K562 (cell line): ENCODE data around the gene TRAF7. TPM values are rescaled to one million over a fixed set of nuclear protein-coding genes. Genes with fewer than 3 reads are reported as not detected.

Source experiments
- ATAC-seq: fragments of 200-7000 bp; cut with Tn5 transposase; 3 replicates; pipeline ENCODE4 v1.9.1; 2020; ENCODE audit warnings: moderate library complexity
- BruUV-seq: library from RNA; stranded (reverse); fragments of 400-500 nt; replicated peaks from 2 replicates; lab custom pipeline; 2021; lab: Mats Ljungman, UMichigan
- CTCF ChIA-PET: fragments of 300-600 bp; formaldehyde crosslinking; extraction: SDS; loops from one replicate; lab custom pipeline; 2021; ENCODE audit warnings: low intra/inter-chr PET ratio; lab: Yijun Ruan, JAX
- POLR2A ChIA-PET: fragments of 300-600, 350-650 bp; sonication (Branson Sonifier 250); formaldehyde crosslinking; extraction: SDS; loops from one replicate; lab custom pipeline; 2021; ENCODE audit warnings: antibody characterized with exemption, inconsistent platforms; lab: Yijun Ruan, JAX
- DNase-seq, 4 experiments: peaks; one replicate each; pipeline versions ENCODE4 v3.0.0 to v3.0.0-alpha.2; 2011 to 2018; ENCODE audit warnings: low spot score in 3 of 4, mixed read lengths in 3 of 4; ENCODE audit errors: extremely low read depth in 1 of 4
- FAIRE-seq: peaks from 2 replicates; lab custom pipeline; 2011; peaks lifted over from hg19 to GRCh38; lab: Jason Lieb, UNC
- H2AFZ ChIP-seq: 2 replicates; pipeline ENCODE4 v1.6.0; 2011; ENCODE audit warnings: low read depth, low read length, control low read depth, inconsistent platforms
- H3K27ac ChIP-seq: fragments of 200-600 bp; 3 replicates; pipeline ENCODE4 v1.8.0; 2011; ENCODE audit warnings: low read depth, mild to moderate bottlenecking, control low read depth, inconsistent platforms, low read length, moderate library complexity, mixed read lengths; ENCODE audit errors: extremely low read depth
- H3K27me3 ChIP-seq, 2 experiments: fragments of 300-600 bp in 1 of 2; 2 replicates in 1 of 2; 3 replicates in 1 of 2; pipeline versions ENCODE4 v1.6.0 to v1.8.0; 2011; ENCODE audit warnings: inconsistent platforms in 2 of 2, low read length in 2 of 2, mild to moderate bottlenecking in 1 of 2, mixed read lengths in 1 of 2, moderate library complexity in 1 of 2; ENCODE audit not compliant: control insufficient read depth in 2 of 2, insufficient read depth in 2 of 2
- H3K36me3 ChIP-seq: fragments of 300-600 bp; 3 replicates; pipeline ENCODE4 v1.8.0; 2011; ENCODE audit warnings: mild to moderate bottlenecking, low read length, inconsistent platforms; ENCODE audit not compliant: control insufficient read depth, insufficient read depth
- H3K4me1 ChIP-seq, 2 experiments: fragments of 200-600 bp in 1 of 2; replicated peaks in 1 of 2; 2 replicates in 1 of 2; 3 replicates in 1 of 2; pipeline versions ENCODE4 v1.5.1 to v1.8.0; 2011; ENCODE audit warnings: inconsistent platforms in 2 of 2, low read length in 2 of 2, mild to moderate bottlenecking in 1 of 2, mixed read lengths in 1 of 2, moderate library complexity in 1 of 2; ENCODE audit not compliant: control insufficient read depth in 2 of 2, insufficient read depth in 2 of 2
- H3K4me2 ChIP-seq: 2 replicates; pipeline ENCODE4 v1.6.1; 2011; ENCODE audit warnings: low read length, control low read depth, inconsistent platforms, mixed read lengths; ENCODE audit not compliant: insufficient read depth
- H3K4me3 ChIP-seq: fragments of 200-600 bp; sonication (generic), shearing (Covaris generic); 2 replicates; pipeline ENCODE4 v1.5.1; 2016; ENCODE audit warnings: control low read depth, inconsistent platforms
- H3K79me2 ChIP-seq: fragments of 200-600 bp; 3 replicates; pipeline ENCODE4 v1.8.0; 2011; ENCODE audit warnings: low read length, inconsistent platforms; ENCODE audit not compliant: control insufficient read depth, insufficient read depth
- H3K9ac ChIP-seq, 2 experiments: 2 replicates each; pipeline versions ENCODE4 v1.6.0 to v1.6.1; 2011; ENCODE audit warnings: low read depth in 2 of 2, low read length in 2 of 2, control low read depth in 1 of 2, inconsistent platforms in 1 of 2, mild to moderate bottlenecking in 1 of 2, mixed read lengths in 1 of 2; ENCODE audit not compliant: insufficient read depth in 1 of 2
- H3K9me1 ChIP-seq: one replicate; pipeline ENCODE4 v1.6.0; 2011; ENCODE audit warnings: inconsistent platforms, mild to moderate bottlenecking, low read length, moderate library complexity; ENCODE audit not compliant: control insufficient read depth, insufficient read depth
- H3K9me3 ChIP-seq: replicated peaks from 2 replicates; pipeline ENCODE4 v1.5.1; 2011; ENCODE audit warnings: low read depth, low read length, inconsistent platforms; ENCODE audit not compliant: control insufficient read depth, insufficient read depth
- H4K20me1 ChIP-seq: replicated peaks from 2 replicates; pipeline ENCODE4 v1.6.1; 2011; ENCODE audit warnings: low read length, inconsistent platforms, mixed read lengths; ENCODE audit not compliant: control insufficient read depth, insufficient read depth
- BMI1 ChIP-seq: fragments of 150-350 bp; IDR thresholded peaks from 2 replicates; pipeline ENCODE4 v1.6.1; 2014; ENCODE audit warnings: low read length
- CEBPG ChIP-seq, 3 experiments: fragments of 200-800 bp in 1 of 3; sonication (Bioruptor generic) in 1 of 3; sonication (generic) in 1 of 3; formaldehyde crosslinking in 1 of 3; IDR thresholded peaks in 2 of 3; conservative IDR thresholded peaks in 1 of 3; 2 replicates each; pipeline versions ENCODE4 v1.6.1 to v1.8.0; 2016 to 2022; ENCODE audit warnings: missing compliant biosample characterization in 2 of 3, missing genetic modification characterization in 2 of 3, mild to moderate bottlenecking in 1 of 3, missing genetic modification reagents in 1 of 3
- DPF2 ChIP-seq: fragments of 450-650 bp; IDR thresholded peaks from 2 replicates; pipeline ENCODE4 v1.6.1; 2016
- EGR1 ChIP-seq: fragments of 450-650 bp; conservative IDR thresholded peaks from 2 replicates; pipeline ENCODE4 v1.6.1; 2017; ENCODE audit warnings: mild to moderate bottlenecking
- EP300 ChIP-seq: IDR thresholded peaks from 2 replicates; pipeline ENCODE4 v1.6.1; 2012; ENCODE audit warnings: low read length, improper control_type of control experiment
- HDGF ChIP-seq: fragments of 450-650 bp; IDR thresholded peaks from 2 replicates; pipeline ENCODE4 v1.6.1; 2016
- HSF4 ChIP-seq: fragments of 250-450 bp; sonication (Bioruptor Pico); IDR thresholded peaks from 2 replicates; pipeline ENCODE4 v2.1.2; 2022; ENCODE audit warnings: mild to moderate bottlenecking, moderate library complexity, borderline replicate concordance
- MCM3 ChIP-seq: fragments of 450-650 bp; IDR thresholded peaks from 2 replicates; pipeline ENCODE4 v1.6.1; 2016
- NFXL1 ChIP-seq: fragments of 450-650 bp; formaldehyde crosslinking; IDR thresholded peaks from 2 replicates; pipeline ENCODE4 v1.4.0; 2021; ENCODE audit warnings: mild to moderate bottlenecking
- PHF20 ChIP-seq: fragments of 450-650 bp; IDR thresholded peaks from 2 replicates; pipeline ENCODE4 v1.6.1; 2018; ENCODE audit not compliant: partially characterized antibody
- STAT5A ChIP-seq: IDR thresholded peaks from 2 replicates; pipeline ENCODE4 v1.6.1; 2012; ENCODE audit warnings: low read length, inconsistent platforms, borderline replicate concordance
- THRAP3 ChIP-seq: fragments of 450-650 bp; IDR thresholded peaks from 2 replicates; pipeline ENCODE4 v1.6.1; 2016; ENCODE audit warnings: mild to moderate bottlenecking, inconsistent platforms, borderline replicate concordance
- TRIM24 ChIP-seq, 2 experiments: fragments of 450-650 bp; IDR thresholded peaks; 2 replicates each; pipeline ENCODE4 v1.6.1; 2016
- ZC3H4 ChIP-seq: sonication (generic); formaldehyde crosslinking; IDR thresholded peaks from 2 replicates; pipeline ENCODE4 v1.9.0; 2021; ENCODE audit warnings: missing genetic modification reagents, borderline replicate concordance
- ZFX ChIP-seq: sonication (generic); formaldehyde crosslinking; IDR thresholded peaks from 2 replicates; pipeline ENCODE4 v1.8.0; 2022; ENCODE audit warnings: mild to moderate bottlenecking, missing genetic modification reagents, moderate library complexity
- ZNF140 ChIP-seq: fragments of 250-450 bp; sonication (Bioruptor Pico); IDR thresholded peaks from 2 replicates; pipeline ENCODE4 v1.8.0; 2021; ENCODE audit warnings: moderate library complexity, mild to moderate bottlenecking, inconsistent platforms
- ZNF184 ChIP-seq: sonication (generic); formaldehyde crosslinking; IDR thresholded peaks from 2 replicates; pipeline ENCODE4 v1.5.0; 2020; ENCODE audit warnings: missing genetic modification reagents
- ZNF561 ChIP-seq: fragments of 450-650 bp; formaldehyde crosslinking; conservative IDR thresholded peaks from 2 replicates; pipeline ENCODE4 v1.4.0; 2020; ENCODE audit warnings: mild to moderate bottlenecking, moderate library complexity
- ZNF699 ChIP-seq: fragments of 250-450 bp; sonication (Bioruptor Pico); IDR thresholded peaks from 2 replicates; pipeline ENCODE4 v1.8.0; 2021; ENCODE audit warnings: mild to moderate bottlenecking, moderate library complexity; ENCODE audit not compliant: insufficient replicate concordance
- WGBS: fragments of 100-300 bp; shearing (Covaris generic); methylation state at CpG from one replicate; pipeline ENCODE4 v1.1.6; 2016; ENCODE audit warnings: low coverage, mixed read lengths; ENCODE audit not compliant: insufficient coverage; ENCODE audit errors: missing lambda C conversion rate; 5-methylcytosine and 5-hydroxymethylcytosine counted together
- in situ Hi-C: fragments of 300-500 bp; cut with MboI; formaldehyde crosslinking; loops from 4 replicates; pipeline ENCODE4 v1.15.0; 2018; ENCODE audit warnings: inconsistent platforms, mixed read lengths
- intact Hi-C: fragments of 100-400 bp; cut with micrococcal nuclease; formaldehyde crosslinking; loops from 2 replicates; pipeline ENCODE4 v1.14.2; 2022
- polyA plus RNA-seq, 8 experiments: library from polyadenylated mRNA; depleted of rRNA in 4 of 8; stranded (reverse) in 5 of 8; unstranded in 3 of 8; fragments of >200 nt; fragmentation: Nextera tagmentation in 2 of 8; fragmentation: Illumina TruSeq in 1 of 8; extraction: Ambion mirVana in 2 of 8; extraction: Trizol in 1 of 8; gene quantifications; 2 replicates each; pipeline versions ENCODE4 v1.2.1 to v1.2.3, GENCODE V29; 2011 to 2014; ENCODE audit warnings: inconsistent platforms in 1 of 8, missing spikeins in 1 of 8
- total RNA-seq, 7 experiments: library from RNA; depleted of rRNA in 6 of 7; stranded (reverse); fragments of >200 nt in 6 of 7; fragmentation: Illumina TruSeq in 2 of 7; extraction: Trizol in 2 of 7; gene quantifications; 2 replicates each; pipeline versions ENCODE4 v1.2.1 to v1.2.3, GENCODE V29; 2011 to 2021; ENCODE audit warnings: low replicate concordance in 1 of 7
- TF ChIP-seq, protein P1 (sequence below), 3 experiments: fragments of 200-800 bp in 1 of 3; sonication (Bioruptor generic) in 1 of 3; sonication (generic) in 1 of 3; formaldehyde crosslinking in 1 of 3; IDR thresholded peaks; 2 replicates each; pipeline versions ENCODE4 v1.6.1 to v1.8.0; 2016 to 2022; ENCODE audit warnings: mild to moderate bottlenecking in 2 of 3, missing compliant biosample characterization in 2 of 3, missing genetic modification characterization in 2 of 3, missing genetic modification reagents in 1 of 3
- TF ChIP-seq, protein P2 (sequence below), 2 experiments: fragments of 450-650 bp; IDR thresholded peaks; 2 replicates each; pipeline ENCODE4 v1.6.1; 2018; ENCODE audit warnings: mild to moderate bottlenecking in 2 of 2, low read depth in 1 of 2; ENCODE audit not compliant: partially characterized antibody in 2 of 2

Gene TRAF7
- total and polyA plus RNA-seq, 9 of the 15 experiments (the other 6 are each of a cell fraction or from before 2014, with no cell fraction given), result 1.1 to 113 (median 41.6) TPM

DNA sequence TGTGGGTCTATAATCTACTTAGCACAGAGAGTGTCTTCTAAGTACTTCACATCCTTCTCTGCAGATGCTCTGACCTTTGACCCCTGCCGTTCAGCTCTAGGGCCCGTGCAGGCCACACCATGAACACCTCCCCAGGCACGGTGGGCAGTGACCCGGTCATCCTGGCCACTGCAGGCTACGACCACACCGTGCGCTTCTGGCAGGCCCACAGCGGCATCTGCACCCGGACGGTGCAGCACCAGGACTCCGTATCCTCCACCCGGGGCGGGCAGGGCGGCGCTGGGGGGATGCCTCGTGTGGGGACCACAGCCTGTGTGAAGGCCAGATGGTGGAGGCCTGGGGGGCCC is 50.4 kb downstream of the TRAF7 start:
- FAIRE-seq (peak; percentile 84), DNase-seq (no peak), ATAC-seq (peak; percentile 35)
- Histone ChIP-seq H4K20me1 (peaks cover 7% of the 10 kb centered on the region), H3K4me3 (peak overlapping the region; percentile 84), H3K9me1 (no peaks in the 10 kb centered on the region), H3K79me2 (peaks cover 42% of the 10 kb centered on the region), H3K4me2 (peak overlapping the region; percentile 92), H3K9me3 (no peaks in the 10 kb centered on the region), H3K9ac (peak overlapping the region; percentile 92 to 96), H3K27me3 (no peaks in the 10 kb centered on the region), H3K4me1 (peaks cover 19 to 67% of the 10 kb centered on the region in 2 experiments), H3K36me3 (peaks cover 39% of the 10 kb centered on the region; the same call in 1 of the 3 replicates), H3K27ac (peak overlapping the region; percentile 93), H2AFZ (peak overlapping the region; percentile 100)
- ChIA-PET POLR2A (interaction anchor here (0.6 to 1.4 kb wide), 6 partner anchors 8 to 50 kb away, joined by 3 to 7 read pairs (median 6); partner anchors contain the start of genes ECI1, PGP and TRAF7), CTCF (no interaction called here)
- 6% methylated on average over 15 of the region's 16 CpGs for WGBS
- in situ Hi-C loops (no loop called here), intact Hi-C loops (no loop called here)
- BruUV-seq, result no TSS peak
- no peak for TF ChIP-seq NFXL1 (CRISPR knock-in tag)
- no peak for TF ChIP-seq CEBPG (CRISPR knock-in tag; IDR thresholded peaks at IDR 0.05)
- no peak for TF ChIP-seq CEBPG (tag; conservative IDR thresholded peaks at IDR 0.05 in 1 of 2, IDR thresholded peaks at IDR 0.05 in 1 of 2)
- no peak for TF ChIP-seq THRAP3
- TF ChIP-seq DPF2, result no peak
- TF ChIP-seq ZNF140 (CRISPR knock-in tag), result no peak
- TF ChIP-seq EP300, result no peak
- no peak for TF ChIP-seq MCM3
- TF ChIP-seq, protein P1, sequence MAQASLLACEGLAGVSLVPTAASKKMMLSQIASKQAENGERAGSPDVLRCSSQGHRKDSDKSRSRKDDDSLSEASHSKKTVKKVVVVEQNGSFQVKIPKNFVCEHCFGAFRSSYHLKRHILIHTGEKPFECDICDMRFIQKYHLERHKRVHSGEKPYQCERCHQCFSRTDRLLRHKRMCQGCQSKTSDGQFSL (CRISPR knock-in tag; IDR thresholded peaks at IDR 0.05), result no peak
- TF ChIP-seq, protein P1 (tag; IDR thresholded peaks at IDR 0.05), result peak in 1 of 2 experiments; percentile 27; a peak in 1 of 4 replicates
- no peak for TF ChIP-seq PHF20
- no peak for TF ChIP-seq STAT5A
- no peak for TF ChIP-seq HSF4 (CRISPR knock-in tag)
- TF ChIP-seq ZFX (CRISPR knock-in tag), result no peak
- TF ChIP-seq, protein P2, sequence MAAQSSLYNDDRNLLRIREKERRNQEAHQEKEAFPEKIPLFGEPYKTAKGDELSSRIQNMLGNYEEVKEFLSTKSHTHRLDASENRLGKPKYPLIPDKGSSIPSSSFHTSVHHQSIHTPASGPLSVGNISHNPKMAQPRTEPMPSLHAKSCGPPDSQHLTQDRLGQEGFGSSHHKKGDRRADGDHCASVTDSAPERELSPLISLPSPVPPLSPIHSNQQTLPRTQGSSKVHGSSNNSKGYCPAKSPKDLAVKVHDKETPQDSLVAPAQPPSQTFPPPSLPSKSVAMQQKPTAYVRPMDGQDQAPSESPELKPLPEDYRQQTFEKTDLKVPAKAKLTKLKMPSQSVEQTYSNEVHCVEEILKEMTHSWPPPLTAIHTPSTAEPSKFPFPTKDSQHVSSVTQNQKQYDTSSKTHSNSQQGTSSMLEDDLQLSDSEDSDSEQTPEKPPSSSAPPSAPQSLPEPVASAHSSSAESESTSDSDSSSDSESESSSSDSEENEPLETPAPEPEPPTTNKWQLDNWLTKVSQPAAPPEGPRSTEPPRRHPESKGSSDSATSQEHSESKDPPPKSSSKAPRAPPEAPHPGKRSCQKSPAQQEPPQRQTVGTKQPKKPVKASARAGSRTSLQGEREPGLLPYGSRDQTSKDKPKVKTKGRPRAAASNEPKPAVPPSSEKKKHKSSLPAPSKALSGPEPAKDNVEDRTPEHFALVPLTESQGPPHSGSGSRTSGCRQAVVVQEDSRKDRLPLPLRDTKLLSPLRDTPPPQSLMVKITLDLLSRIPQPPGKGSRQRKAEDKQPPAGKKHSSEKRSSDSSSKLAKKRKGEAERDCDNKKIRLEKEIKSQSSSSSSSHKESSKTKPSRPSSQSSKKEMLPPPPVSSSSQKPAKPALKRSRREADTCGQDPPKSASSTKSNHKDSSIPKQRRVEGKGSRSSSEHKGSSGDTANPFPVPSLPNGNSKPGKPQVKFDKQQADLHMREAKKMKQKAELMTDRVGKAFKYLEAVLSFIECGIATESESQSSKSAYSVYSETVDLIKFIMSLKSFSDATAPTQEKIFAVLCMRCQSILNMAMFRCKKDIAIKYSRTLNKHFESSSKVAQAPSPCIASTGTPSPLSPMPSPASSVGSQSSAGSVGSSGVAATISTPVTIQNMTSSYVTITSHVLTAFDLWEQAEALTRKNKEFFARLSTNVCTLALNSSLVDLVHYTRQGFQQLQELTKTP (IDR thresholded peaks at IDR 0.05; ENCODE audit: low read depth in 1 of 2, partially characterized antibody in 2 of 2), result no peak
- TF ChIP-seq EGR1, result no peak
- TF ChIP-seq BMI1, result no peak
- no peak for TF ChIP-seq ZNF184
- no peak for TF ChIP-seq HDGF
- no peak for TF ChIP-seq ZNF561 (CRISPR knock-in tag)
- no peak for TF ChIP-seq TRIM24 (IDR thresholded peaks at IDR 0.05)
- no peak for TF ChIP-seq ZNF699 (CRISPR knock-in tag)
- 0 out of 2 replicates have a peak, but pooled peaks have one; percentile 31 for TF ChIP-seq ZC3H4 (CRISPR knock-in tag)
